Stimulated activated CD4-positive, alpha-beta T cell treated with anti-CD3 and anti-CD28 coated beads, Interleukin-2, amount 100 ng/mL, for 24 hours (primary cell): Measurements from ENCODE around the gene CHADL.
"Not testable (repeated sequence)": the region's sequence is repeated elsewhere in the genome, so short reads cannot be mapped to it uniquely, and the experiment has no call there.

Source experiments
- DNase-seq, 2 donors: peaks; one replicate each; pipeline ENCODE4 v3.0.0-alpha.2; 2020

The CHADL gene, protein sequence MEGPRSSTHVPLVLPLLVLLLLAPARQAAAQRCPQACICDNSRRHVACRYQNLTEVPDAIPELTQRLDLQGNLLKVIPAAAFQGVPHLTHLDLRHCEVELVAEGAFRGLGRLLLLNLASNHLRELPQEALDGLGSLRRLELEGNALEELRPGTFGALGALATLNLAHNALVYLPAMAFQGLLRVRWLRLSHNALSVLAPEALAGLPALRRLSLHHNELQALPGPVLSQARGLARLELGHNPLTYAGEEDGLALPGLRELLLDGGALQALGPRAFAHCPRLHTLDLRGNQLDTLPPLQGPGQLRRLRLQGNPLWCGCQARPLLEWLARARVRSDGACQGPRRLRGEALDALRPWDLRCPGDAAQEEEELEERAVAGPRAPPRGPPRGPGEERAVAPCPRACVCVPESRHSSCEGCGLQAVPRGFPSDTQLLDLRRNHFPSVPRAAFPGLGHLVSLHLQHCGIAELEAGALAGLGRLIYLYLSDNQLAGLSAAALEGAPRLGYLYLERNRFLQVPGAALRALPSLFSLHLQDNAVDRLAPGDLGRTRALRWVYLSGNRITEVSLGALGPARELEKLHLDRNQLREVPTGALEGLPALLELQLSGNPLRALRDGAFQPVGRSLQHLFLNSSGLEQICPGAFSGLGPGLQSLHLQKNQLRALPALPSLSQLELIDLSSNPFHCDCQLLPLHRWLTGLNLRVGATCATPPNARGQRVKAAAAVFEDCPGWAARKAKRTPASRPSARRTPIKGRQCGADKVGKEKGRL

DNA sequence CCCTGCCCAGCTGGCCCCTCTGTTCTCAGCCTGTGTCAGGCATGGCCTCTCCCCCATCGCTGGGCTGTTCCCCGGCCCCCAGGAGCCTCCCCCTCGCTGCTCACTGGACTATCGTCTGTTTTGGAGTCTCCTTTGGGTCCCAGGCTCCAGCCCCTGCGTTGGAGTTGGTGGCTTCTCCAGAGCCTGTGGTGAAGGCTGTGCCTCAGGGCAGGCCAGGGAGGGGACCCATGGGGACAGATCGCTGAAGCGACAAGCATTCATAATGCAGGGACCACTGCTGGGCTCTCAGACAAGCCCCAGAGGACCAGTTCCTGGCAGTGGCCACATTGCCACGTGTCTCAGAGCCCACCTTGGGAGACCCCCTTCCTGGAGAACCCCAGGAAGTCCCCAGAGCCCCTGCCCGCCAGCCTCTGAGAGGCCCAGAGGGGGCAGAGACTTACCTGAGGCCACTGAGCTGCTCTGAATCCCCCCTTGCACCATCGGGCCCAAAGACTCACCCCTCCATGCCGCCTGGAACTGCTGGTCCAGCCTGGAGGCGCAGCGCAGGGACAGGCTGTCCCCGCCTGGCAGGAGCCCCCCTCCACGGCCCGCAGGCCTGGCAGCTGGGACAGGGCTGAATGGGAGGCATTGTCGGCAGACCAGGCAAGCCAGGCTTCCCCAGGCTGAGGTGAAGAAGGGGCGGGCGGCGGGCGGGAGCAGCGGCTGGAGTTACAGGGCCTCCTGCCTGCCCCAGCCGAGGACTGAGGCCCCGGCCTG, at the start of gene CHADL:
CHADL (minus strand) TSS at position 555 of the 756 bp plus-strand sequence; CDS start at position 505, 50 bp downstream.
- DNase-seq, result no peak

DNA sequence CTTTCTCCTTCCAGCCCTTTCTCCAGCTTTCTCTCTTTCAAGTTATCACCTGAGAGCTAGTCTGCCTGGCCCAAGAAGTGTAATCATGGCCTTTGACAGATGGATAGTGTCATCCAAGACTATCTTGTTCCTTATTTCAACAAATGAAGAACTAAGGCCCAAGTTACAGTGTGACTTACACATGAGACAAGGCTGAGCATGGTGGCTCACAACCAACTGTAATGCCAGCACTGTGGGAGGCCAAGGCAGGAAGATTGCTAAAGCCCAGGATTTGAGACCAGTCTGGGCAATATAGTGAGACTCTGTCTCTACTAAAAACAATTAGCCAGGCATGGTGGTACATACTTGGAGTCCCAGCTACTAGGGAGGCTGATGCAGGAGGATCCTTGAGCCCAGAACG, 48.9 kb upstream of the CHADL start:
- DNase-seq, result no peak

DNA sequence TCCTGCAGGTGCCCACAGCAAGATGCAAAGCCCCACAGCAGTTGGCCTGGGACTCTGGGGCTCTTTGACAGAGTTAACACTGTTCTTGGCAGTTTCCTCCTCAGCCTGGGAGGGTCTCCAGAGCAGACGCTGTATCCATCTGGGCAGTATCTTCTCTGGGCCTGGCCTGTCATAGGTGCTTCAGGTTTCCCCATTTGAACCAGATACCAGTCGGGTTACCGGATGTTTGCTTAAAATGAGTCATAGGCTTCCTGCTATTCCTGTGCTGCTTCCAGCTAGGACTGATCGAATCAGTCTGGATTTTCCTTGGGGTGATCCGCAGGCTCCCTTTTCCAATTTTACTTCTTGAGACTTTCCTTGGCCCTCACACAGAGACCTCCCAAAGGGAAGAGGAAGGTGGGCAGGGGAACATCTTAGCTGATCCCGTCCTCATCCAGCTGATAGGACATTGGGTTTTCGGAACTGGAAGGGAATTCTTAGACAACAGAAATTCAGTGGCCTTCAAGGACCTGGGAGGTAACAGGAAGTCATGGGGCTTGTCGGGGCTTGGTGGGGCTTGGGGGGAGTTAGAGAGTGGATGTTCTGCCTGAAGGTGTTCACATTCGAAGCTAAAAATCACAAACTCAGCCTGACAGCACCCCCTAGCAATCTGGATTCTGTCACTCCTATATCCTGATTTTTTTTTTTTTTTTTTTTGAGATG, 47.7 kb upstream of the CHADL start:
- DNase-seq, result no peak

DNA sequence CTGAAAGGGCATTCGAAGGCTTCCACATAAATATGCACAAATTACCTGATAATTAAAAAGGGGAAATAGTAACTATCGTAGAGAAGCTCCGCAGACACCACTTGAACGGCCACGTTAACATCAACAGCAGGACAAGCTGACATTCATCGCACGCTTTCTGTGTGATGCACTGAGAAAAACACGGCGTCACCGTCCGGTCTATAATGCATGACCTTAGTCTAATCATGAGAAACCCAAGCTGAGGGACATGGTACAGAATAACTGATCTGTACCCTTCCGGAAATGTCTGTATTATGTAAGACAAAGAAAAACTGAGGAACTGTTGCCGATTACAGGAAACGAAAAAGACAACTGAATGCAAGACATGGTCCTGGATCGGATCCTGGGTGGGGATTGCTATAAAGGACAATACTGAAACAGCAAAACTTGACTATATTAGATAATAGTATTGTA, 45.9 kb upstream of the CHADL start:
- peak; percentile 41 to 51 for DNase-seq

DNA sequence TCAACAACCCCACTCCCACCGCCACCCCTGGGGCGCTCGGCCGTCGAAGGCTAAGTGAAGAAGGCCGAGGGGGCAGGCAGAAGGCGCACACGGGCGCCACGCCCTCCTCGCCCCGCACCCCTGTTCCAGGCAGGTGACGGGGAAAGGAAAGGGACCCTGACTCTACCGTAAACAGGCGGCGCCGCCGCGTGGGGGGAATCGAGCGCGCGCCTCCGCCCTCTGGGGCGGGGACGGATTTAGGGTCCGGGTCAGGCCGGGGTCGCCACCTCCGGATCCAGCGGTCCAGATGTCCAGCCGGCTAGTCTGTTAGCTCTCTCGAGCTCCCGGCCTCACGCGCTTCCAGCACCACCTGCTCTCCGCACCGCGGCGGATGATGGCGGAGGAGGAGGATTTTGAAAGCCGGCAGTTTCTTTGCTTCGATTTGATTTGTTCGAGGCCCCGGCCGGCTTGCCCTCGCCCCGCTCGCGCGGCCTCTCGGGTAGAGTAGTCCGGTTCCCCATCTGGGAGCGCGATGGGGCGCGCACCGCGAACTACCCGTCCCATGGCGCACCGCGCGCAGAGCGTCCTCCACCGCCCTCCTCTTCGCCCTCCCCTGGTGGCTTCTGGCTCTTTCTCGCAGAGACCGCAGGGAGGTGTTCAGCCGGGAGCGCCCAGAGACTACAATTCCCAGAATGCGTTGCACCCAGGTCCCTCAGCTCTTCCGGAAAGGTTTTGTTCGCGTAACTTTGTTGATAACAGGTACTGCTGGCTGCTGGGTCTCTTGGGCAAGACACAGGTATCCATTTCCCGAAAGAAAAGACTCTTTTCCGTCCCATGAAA, 45.3 kb upstream of the CHADL start, which contains the start of gene RANGAP1:
RANGAP1 (minus strand) TSS at position 368 of the 819 bp plus-strand sequence. CDS start 5,143 bp downstream, outside the sequence.
- DNase-seq, result peak; percentile 97

DNA sequence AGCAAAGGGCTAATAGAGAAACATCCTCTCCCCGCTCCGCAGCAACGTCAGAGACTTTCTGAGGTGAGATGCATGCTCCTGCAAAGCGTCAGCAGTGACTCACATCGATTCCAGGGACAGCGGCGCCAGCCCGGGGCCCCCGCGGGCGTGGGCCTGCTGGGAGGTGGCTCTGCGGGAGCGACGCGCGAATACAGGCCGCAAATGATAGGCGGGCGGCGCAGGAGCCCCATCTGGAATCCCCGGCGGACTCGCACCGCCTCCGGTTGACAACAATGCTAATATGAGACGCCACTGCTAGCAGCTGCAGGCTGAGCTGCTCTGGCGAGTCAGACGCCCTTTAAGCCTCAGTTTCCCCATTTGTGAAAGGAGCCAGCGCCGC, 44.7 kb upstream of the CHADL start:
- peak; percentile 88 to 90 for DNase-seq

DNA sequence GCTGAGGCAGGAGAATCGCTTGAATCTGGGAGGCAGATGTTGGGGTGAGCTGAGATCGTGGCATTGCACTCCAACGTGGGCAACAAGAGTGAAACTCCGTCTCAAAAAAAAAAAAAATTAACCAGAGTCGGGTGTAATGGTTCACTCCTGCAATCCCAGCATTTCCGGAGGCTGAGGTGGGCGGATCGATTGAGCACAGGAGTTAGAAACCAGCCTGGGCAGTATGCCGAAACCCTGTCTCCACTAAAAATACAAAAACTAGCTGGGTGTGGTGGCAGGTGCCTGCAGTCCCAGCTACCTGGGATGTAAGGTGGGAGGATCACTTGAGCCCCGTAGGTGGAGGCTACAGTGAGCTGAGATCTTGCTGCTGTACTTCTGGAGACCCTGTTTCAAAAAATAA, 43.7 kb upstream of the CHADL start:
- DNase-seq, result no peak

DNA sequence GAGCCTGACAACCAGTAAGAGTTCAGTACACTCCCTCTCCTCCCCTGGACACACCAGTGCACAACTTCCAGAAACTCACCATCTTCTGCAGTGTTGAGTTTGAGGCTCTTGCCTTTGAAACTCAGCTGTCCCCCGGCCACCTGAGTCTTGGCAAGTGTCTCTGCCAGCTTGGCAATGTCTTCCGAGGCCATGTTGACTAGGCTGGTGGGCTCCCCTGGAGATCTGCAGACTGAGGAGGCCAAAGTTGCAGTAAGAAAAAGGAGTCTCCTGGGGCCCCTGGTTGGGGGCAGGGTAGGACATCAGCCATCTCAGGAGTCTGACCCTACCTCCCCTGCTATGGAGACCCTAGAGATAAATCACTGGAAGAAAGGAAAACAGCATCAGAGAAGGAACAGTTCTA, 40.1 kb upstream of the CHADL start:
- no peak for DNase-seq

DNA sequence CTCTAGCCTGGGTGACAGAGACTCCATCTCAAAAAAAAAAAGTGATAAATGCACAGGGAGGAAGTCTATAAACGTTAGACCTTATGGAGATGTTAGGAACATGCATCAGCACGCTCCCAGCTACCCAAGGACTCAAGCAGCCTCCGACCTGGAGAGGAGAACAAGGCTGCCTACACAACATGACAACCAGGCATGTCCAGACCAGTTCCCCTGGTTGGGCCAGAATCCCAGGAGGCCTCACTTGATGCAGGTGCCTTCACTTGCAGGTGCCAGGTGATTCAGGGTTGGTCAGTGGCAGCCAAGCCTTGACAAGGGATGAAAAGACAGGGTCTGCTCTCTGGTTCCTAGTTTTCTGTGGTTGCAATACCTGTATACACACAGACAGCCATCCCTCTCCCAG, 39.3 kb upstream of the CHADL start:
- DNase-seq, result no peak

DNA sequence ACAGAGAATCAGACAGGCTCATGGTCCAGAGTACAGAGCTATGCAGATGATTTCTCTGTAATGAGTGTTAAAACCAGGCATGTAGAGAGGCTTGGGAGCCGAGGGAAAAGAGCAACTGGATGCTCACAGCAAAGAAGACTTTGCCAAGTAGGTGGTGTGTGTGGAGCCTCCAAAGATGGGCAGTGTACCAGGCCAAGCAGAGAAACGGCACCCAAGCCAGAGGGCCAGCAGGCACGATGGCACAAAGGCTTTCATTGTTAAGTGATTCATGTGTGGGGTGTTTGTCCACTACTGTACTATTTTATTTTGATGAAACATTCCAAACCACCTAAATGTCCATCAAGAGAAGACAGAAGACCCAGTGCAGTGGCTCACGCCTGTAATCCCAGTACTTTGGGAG, 34.1 kb upstream of the CHADL start:
- DNase-seq, result no peak

DNA sequence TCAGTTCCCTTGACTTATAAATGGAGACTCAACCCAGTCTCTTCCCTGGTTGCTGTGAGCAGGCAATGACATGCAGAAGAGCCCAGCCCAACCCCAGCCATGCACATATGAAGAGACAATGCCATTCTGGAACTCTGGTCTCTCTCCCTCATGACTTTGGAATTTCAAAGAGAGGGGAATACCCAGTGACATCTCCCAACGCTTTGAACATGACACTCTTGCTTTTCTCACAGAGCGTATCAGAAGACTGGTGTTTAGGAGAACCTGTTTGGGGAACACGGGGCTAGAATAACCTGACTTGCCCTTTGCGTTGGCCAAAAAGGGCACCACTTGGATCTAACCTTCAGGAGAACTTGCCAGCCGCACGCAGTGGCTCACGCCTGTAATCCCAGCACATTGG, 32.4 kb upstream of the CHADL start:
- no peak for DNase-seq

DNA sequence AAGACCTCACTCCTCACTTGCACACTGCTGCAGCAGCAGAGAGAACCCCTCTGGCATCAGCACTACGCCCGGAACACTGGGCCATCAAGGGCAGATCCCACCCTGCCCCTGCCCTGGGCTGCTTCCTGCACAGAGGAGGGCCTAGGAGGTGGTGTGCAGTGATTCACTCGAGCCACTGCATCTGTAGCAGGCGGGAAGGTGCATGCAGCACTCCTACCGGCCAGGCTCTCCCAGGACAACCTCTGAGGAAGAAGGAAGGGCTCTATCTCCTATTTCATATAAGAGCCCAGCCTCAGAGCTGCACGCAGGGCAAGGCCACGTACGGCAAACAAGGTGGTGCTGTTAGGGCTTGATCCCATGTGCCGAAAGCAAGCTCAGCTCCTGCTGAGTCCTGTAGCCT, 31.1 kb upstream of the CHADL start:
- no peak for DNase-seq

DNA sequence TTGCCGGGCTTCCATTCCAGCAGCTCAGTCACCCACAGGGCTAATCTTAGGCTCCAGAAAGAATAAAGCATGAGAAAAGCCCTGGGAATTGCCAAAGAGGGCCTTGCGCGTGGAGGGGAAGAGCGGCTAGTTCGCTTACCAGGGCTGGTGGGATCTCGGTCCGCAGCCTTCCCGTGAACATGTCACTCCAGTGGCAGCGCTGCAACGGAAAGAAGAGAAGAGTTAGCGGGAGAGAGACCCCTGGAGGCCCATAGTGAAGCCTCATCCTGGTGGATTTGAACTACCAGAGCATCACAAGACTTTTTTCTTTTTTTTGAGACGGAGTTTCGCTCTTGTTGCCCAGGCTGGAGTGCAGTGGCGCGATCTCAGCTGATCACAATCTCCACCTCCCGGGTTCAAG, 27.2 kb upstream of the CHADL start:
- no peak for DNase-seq

DNA sequence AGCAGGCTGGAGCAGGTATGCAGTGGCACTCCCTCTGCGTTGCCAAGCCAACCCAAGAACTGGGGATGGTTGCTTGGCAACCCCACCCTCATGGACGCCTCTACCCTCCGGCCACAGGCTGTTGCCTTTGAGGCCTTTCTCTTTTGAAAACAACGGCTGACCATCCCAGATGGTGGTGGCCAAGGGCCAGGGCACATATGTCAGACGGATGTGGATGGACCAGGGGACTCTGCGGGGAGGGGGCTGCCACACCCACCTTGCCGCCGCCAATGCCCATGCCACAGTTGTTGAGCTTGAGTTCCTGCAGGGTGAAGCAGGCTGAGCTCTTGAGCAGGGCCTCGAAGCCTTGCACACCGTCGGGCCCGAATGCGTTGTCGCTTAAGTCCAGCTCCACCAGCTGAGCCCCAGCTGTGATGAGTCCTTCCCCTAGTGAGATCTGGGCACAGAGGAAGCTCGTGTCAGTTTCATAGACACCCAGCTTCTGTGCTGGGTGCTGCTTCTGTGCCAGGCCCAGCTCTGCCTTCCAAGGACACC, 23.7 kb upstream of the CHADL start:
- no peak for DNase-seq

DNA sequence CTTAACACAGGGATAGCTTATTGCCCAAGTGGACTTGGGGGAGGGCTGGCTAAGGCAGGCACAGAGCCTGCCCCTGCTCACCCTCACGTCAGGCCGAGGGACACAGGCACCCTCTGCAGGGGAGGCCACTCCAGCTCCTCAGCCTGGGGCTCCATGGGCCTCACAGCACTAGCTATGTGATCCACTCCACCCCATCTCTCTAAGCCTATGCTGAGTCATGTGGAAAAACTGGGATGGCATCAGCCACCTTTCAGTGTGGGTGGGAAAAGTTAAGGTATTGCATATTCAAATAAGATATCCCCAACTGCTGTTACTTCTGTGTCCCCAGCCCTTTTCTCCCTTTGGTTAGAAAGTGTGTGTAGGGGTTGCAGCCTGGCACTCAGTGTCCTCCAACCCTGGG, 23.0 kb upstream of the CHADL start:
- DNase-seq, result no peak

DNA sequence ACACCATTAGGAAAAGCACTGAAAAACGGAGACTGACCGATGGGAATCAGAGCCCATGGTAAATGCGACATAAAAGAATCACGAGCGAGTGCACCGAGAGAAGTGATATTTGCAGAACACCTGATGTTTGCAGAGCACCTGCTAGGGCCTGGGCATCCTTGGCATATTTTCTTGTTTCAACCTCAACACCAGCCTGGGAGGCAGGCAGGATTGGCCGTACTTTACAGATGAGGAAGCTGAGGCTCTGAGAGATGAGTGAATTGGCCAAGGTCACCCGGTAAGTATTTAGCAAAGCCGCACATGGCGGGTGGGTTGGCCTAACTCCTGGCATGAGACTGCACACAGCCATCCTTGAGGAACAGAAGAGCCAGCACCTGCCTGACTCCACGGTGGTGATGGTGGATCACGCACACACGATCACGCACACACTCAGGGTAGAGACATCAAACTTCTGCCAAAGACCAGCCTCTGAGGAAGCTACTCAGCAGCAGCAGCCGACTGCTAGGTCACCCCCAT, 21.6 kb upstream of the CHADL start:
- no peak for DNase-seq

DNA sequence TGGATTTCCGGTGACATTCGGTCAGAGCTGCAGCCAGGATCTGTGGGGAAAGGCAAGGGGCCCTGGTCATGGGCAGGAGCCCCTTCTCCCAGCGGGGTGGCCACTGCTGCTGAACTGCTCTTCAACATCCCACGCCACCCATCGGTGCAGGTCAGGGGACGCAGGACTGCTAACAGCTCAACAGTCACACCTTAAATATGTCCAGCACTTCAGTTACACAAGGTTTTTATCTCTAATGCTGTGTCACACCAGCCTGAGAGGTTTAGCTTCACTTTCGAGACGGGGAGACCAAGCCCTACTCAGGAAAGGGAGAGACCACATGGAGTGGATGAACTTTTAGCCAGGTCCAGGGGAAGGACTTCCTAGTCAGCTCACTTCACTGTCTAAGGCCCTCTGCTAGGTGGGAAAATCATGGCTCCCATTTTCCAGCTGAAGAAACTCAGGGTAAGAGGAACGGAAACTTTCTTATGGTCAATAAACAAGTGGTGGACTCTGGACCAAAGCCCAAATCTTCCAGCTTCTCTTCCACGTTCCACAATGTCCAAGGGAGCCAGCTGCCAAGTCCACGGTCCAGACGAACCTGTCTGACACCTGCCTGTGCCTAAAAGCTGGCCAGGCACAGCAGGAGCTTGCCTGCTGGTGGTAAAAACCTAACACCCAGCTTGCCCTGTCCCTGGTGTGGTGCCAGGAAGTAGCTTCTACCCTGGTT, 21.0 kb upstream of the CHADL start:
- DNase-seq, result no peak

DNA sequence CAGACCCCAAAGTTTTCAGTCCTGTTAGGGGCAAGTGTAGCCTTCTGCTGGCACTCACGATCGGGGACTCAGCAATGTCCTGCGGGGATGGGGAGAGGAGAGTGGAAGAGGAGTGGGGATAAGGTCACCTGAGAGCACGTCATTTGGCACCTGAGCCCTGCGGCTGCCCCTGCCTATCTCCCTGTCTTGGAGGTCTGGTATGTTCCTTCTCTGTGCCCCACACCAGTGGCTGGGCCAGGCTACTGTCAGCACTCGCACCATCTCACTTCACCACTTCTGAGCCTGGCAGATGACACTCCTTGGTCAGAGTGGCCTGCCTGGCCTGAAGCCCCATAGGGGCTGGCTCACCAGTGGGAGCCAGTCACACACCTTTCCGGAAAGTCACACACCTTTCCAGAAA, 20.1 kb upstream of the CHADL start:
- DNase-seq, result no peak

DNA sequence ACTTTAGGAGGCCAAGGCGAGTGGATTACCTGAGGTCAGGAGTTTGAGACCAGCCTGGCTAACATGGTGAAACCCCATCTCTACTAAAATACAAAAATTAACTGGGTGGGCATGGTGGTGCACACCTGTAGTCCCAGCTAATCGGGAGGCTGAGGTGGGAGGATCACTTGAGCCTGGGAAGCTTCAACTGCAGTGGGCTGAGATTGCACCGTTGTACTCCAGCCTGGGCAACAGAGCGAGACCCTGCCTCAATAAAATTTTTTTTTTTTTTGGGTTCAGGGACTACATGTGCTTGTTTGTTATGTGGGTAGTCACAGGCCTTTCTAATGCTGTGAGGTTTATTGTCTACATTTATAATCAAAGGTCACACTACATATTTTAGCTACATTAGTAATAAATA, 19.0 kb upstream of the CHADL start:
- DNase-seq, result not testable (repeated sequence)

DNA sequence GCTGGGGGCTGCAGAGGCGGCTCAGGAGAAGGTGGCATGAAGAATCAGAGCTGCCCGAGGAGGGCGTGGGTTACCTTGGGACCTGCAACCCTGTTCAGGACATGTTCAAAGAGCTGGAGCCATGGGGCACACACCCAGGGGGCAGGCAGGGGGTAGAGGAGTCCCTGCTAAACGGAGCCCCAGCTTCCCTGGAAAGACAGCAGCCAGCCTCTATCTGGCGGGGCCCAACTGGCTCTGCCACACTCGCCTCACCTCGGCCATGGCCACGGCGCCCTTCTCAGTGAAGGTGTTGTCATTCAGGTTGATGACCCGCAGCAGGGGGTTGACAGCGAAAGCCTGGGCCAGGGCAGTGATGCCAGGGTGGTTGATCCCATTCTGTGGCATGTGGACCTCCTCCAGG, 17.0 kb upstream of the CHADL start:
- no peak for DNase-seq
